ENCODE measurements around the gene JPH3. TPM values are rescaled to one million over a fixed set of nuclear protein-coding genes. Genes with fewer than 3 reads are reported as not detected.

JPH3 gene
- total RNA-seq, 6 experiments from 2014 or later, result not detected

- no peaks in the 10 kb centered on the region for H3K4me1 Mint-ChIP-seq (ENCODE audit: low read depth)
- peaks cover 5% of the 10 kb centered on the region; the same call in 1 of the 2 replicates for H3K36me3 Mint-ChIP-seq (ENCODE audit: low read depth)
- no peak for DNase-seq
- H3K4me3 Mint-ChIP-seq, result no peak overlapping the region
- no peaks in the 10 kb centered on the region for H3K9me3 Mint-ChIP-seq
- TF ChIP-seq CTCF (IDR thresholded peaks at IDR 0.05), result no peak
- peaks cover 2% of the 10 kb centered on the region; the same call in 1 of the 2 replicates for H3K27me3 Mint-ChIP-seq (ENCODE audit: insufficient read depth)
- H3K27ac Mint-ChIP-seq, result no peak overlapping the region
Observed at GRCh38 chr16:87700406-87701077, 98.2 kb downstream of the JPH3 start.

- TF ChIP-seq CTCF (IDR thresholded peaks at IDR 0.05), result no peak
- peaks cover 5% of the 10 kb centered on the region; the same call in 1 of the 2 replicates for H3K36me3 Mint-ChIP-seq (ENCODE audit: low read depth)
Observed at GRCh38 chr16:87701078-87701460, 98.8 kb downstream of the JPH3 start.

GRCh38 chr16:87701505-87701921, 99.2 kb downstream of the JPH3 start:
- H3K4me3 Mint-ChIP-seq, result no peak overlapping the region
- no peak overlapping the region for H3K27ac Mint-ChIP-seq
- no peaks in the 10 kb centered on the region for H3K9me3 Mint-ChIP-seq
- no peak for DNase-seq
- no peaks in the 10 kb centered on the region for H3K4me1 Mint-ChIP-seq (ENCODE audit: low read depth)
- peaks cover 5% of the 10 kb centered on the region; the same call in 1 of the 2 replicates for H3K36me3 Mint-ChIP-seq (ENCODE audit: low read depth)
- H3K27me3 Mint-ChIP-seq (ENCODE audit: insufficient read depth), result no peaks in the 10 kb centered on the region
- no peak for TF ChIP-seq CTCF (IDR thresholded peaks at IDR 0.05)

More at GRCh38 chr16:87701078-87701460, 98.8 kb downstream of the JPH3 start:
- DNase-seq, result no peak
- Mint-ChIP-seq H3K4me1 (ENCODE audit: low read depth) (no peaks in the 10 kb centered on the region), H3K27ac (no peak overlapping the region), H3K9me3 (no peaks in the 10 kb centered on the region), H3K4me3 (no peak overlapping the region), H3K27me3 (ENCODE audit: insufficient read depth) (no peaks in the 10 kb centered on the region)

- H3K4me3 Mint-ChIP-seq, result no peak overlapping the region
- no peaks in the 10 kb centered on the region for H3K4me1 Mint-ChIP-seq (ENCODE audit: low read depth)
- H3K27ac Mint-ChIP-seq, result no peak overlapping the region
- DNase-seq, result no peak
- H3K9me3 Mint-ChIP-seq, result no peaks in the 10 kb centered on the region
- peaks cover 5% of the 10 kb centered on the region; the same call in 1 of the 2 replicates for H3K36me3 Mint-ChIP-seq (ENCODE audit: low read depth)
- peak; percentile 75 for TF ChIP-seq CTCF (IDR thresholded peaks at IDR 0.05)
- no peaks in the 10 kb centered on the region for H3K27me3 Mint-ChIP-seq (ENCODE audit: insufficient read depth)
Observed at GRCh38 chr16:87702325-87702811, 100.1 kb downstream of the JPH3 start.

GRCh38 chr16:87703071-87703470, 100.8 kb downstream of the JPH3 start:
- Mint-ChIP-seq H3K36me3 (ENCODE audit: low read depth) (peaks cover 5% of the 10 kb centered on the region; the same call in 1 of the 2 replicates), H3K4me1 (ENCODE audit: low read depth) (no peaks in the 10 kb centered on the region)

More at GRCh38 chr16:87703071-87703470, 100.8 kb downstream of the JPH3 start:
- Mint-ChIP-seq H3K27me3 (ENCODE audit: insufficient read depth) (no peaks in the 10 kb centered on the region), H3K27ac (no peak overlapping the region), H3K9me3 (no peaks in the 10 kb centered on the region), H3K4me3 (no peak overlapping the region)
- no peak for DNase-seq
- TF ChIP-seq CTCF (IDR thresholded peaks at IDR 0.05), result no peak
